Body of pancreas (tissue), 4 donors: Measurements from ENCODE around the gene VAV1. TPM values are rescaled to one million over a fixed set of nuclear protein-coding genes. Genes with fewer than 3 reads are reported as not detected.
"Not testable (repeated sequence)": the region's sequence is repeated elsewhere in the genome, so short reads cannot be mapped to it uniquely, and the experiment has no call there.

Experiments used
- ATAC-seq: fragments of 150-250 bp; one replicate; pipeline ENCODE4 v1.9.1; 2016
- DNase-seq, 4 donors: peaks; one replicate each; pipeline ENCODE4 v3.0.0-alpha.2; 2019
- H3K27ac ChIP-seq, 4 donors: fragments of 200-600 bp; sonication (generic); 1 replicate in 3 of 4; 2 replicates in 1 of 4; pipeline versions ENCODE4 v1.5.1 to v1.6.1; 2016 to 2019; ENCODE audit warnings: mild to moderate bottlenecking in 1 of 4, mixed read lengths in 1 of 4, moderate library complexity in 1 of 4
- H3K27me3 ChIP-seq, 2 donors: fragments of 200-600 bp; sonication (generic); one replicate each; pipeline ENCODE4 v1.6.0; 2016; ENCODE audit warnings: mild to moderate bottlenecking in 1 of 2
- H3K36me3 ChIP-seq, 2 donors: fragments of 200-600 bp; sonication (generic); replicated peaks in 1 of 2; 2 replicates each; pipeline ENCODE4 v1.5.1; 2016; ENCODE audit warnings: low read depth in 2 of 2; ENCODE audit not compliant: insufficient read depth in 1 of 2
- H3K4me1 ChIP-seq: fragments of 200-600 bp; sonication (generic); one replicate; pipeline ENCODE4 v1.6.0; 2016
- H3K4me3 ChIP-seq, 2 donors: fragments of 200-600 bp; sonication (generic); 1 replicate in 1 of 2; 2 replicates in 1 of 2; pipeline ENCODE4 v1.5.1; 2016 to 2019
- H3K9me3 ChIP-seq, 3 donors: fragments of 200-600 bp; sonication (generic); 1 replicate in 2 of 3; 2 replicates in 1 of 3; pipeline ENCODE4 v1.5.1; 2016
- CTCF ChIP-seq, 7 experiments: fragments of 450-650 bp in 4 of 7; fragments of 200-600 bp in 3 of 7; sonication (generic) in 3 of 7; IDR thresholded peaks; one replicate each; pipeline ENCODE4 v1.5.1; 2016 to 2019; ENCODE audit warnings: antibody characterized with exemption in 7 of 7
- POLR2A ChIP-seq, 3 donors: fragments of 450-650 bp; IDR thresholded peaks; one replicate each; pipeline ENCODE4 v1.6.1; 2016; ENCODE audit warnings: antibody characterized with exemption in 3 of 3, mild to moderate bottlenecking in 2 of 3
- WGBS, 2 donors: methylation state at CpG; one replicate each; pipeline ENCODE4 v1.1.5; 2017; 5-methylcytosine and 5-hydroxymethylcytosine counted together
- intact Hi-C: fragments of 100-400 bp; cut with DNase I; formaldehyde crosslinking; loops from one replicate; pipeline ENCODE4 v1.15.1; 2023
- total RNA-seq, 2 donors: library from RNA; depleted of rRNA; stranded (reverse); fragments of >200 nt; gene quantifications; one replicate each; pipeline ENCODE4 v1.1.0, GENCODE V29; 2016

Gene VAV1
- total RNA-seq, 2 donors from 2014 or later = 1.3 to 5.6 TPM

- DNase-seq (peak in 1 of 4 donors; percentile 26), ATAC-seq (no peak)
- intact Hi-C loops = no loop called here
- 49 to 56% methylated on average over 11 of the region's 11 CpGs for WGBS, 2 donors
- no peak overlapping the region for H3K27ac ChIP-seq
- H3K9me3 ChIP-seq = no peaks in the 10 kb centered on the region
- no peaks in the 10 kb centered on the region for H3K36me3 ChIP-seq
- H3K27me3 ChIP-seq = no peaks in the 10 kb centered on the region
- peaks cover 39% of the 10 kb centered on the region for H3K4me1 ChIP-seq
- TF ChIP-seq POLR2A (IDR thresholded peaks at IDR 0.05) = no peak
- TF ChIP-seq CTCF (IDR thresholded peaks at IDR 0.05) = peak; percentile 13 to 54 (median 33)
- H3K4me3 ChIP-seq = no peak overlapping the region
Measured at GRCh38 chr19:6769006-6769619, 3.4 kb upstream of the VAV1 start.

- ATAC-seq, H3K9me3 ChIP-seq, H3K27ac ChIP-seq, DNase-seq, H3K4me3 ChIP-seq, H3K36me3 ChIP-seq, H3K27me3 ChIP-seq: not testable (repeated sequence)
- H3K4me1 ChIP-seq = peaks cover 15% of the 10 kb centered on the region
- intact Hi-C loops = loop anchor here (10.0 kb wide), 1 partner anchor 93 kb away; no protein-coding TSS in a partner anchor
- WGBS, 2 donors = 88 to 93% methylated on average over 5 to 7 of the region's 7 CpGs
Measured at GRCh38 chr19:6771648-6772027, 870 bp upstream of the VAV1 start.

- ATAC-seq = no peak
Measured at GRCh38 chr19:6772866-6773322, 386 bp downstream of the VAV1 start.

GRCh38 chr19:6773323-6773931 is 919 bp downstream of the VAV1 start:
- 0 to 49% methylated on average over 1 to 8 of the region's 8 CpGs for WGBS, 2 donors
- ATAC-seq (no peak), DNase-seq (peak in 1 of 4 donors; percentile 35)

More at GRCh38 chr19:6772866-6773322, 386 bp downstream of the VAV1 start:
- WGBS, 2 donors = 43% methylated on average over 6 of the region's 14 CpGs; no CpG with 5 or more reads in 1 of the 2 donors
- Histone ChIP-seq H3K27me3 (no peaks in the 10 kb centered on the region), H3K36me3 (no peaks in the 10 kb centered on the region), H3K4me3 (peak overlapping the region in 1 of 2 donors; percentile 5), H3K9me3 (no peaks in the 10 kb centered on the region), H3K27ac (peak overlapping the region in 1 of 4 donors; percentile 50), H3K4me1 (peaks cover 3% of the 10 kb centered on the region)
- intact Hi-C loops = loop anchor here (10.0 kb wide), 1 partner anchor 92 kb away; no protein-coding TSS in a partner anchor
- no peak for DNase-seq
- TF ChIP-seq POLR2A (IDR thresholded peaks at IDR 0.05) (no peak), CTCF (IDR thresholded peaks at IDR 0.05) (no peak)

More at GRCh38 chr19:6773323-6773931, 919 bp downstream of the VAV1 start:
- Histone ChIP-seq H3K4me1 (no peaks in the 10 kb centered on the region), H3K9me3 (no peaks in the 10 kb centered on the region), H3K36me3 (no peaks in the 10 kb centered on the region), H3K27me3 (no peaks in the 10 kb centered on the region), H3K4me3 (peak overlapping the region in 1 of 2 donors; percentile 32), H3K27ac (peak overlapping the region in 1 of 4 donors; percentile 50)
- TF ChIP-seq CTCF (IDR thresholded peaks at IDR 0.05) = no peak
- TF ChIP-seq POLR2A (IDR thresholded peaks at IDR 0.05) = no peak
- intact Hi-C loops = loop anchor here (10.0 kb wide), 1 partner anchor 91 kb away; no protein-coding TSS in a partner anchor
